HG03139 (cell line): ENCODE measurements around the gene RELL2.

Source experiments
- ATAC-seq: cut with Tn5 transposase; IDR thresholded peaks from one replicate; pipeline ENCODE4 v1.9.1; 2021; ENCODE audit not compliant: unreplicated experiment

RELL2 gene

GRCh38 chr5:141675672-141676071 lies 38.9 kb downstream of the RELL2 start:
- ATAC-seq = no peak

GRCh38 chr5:141677415-141677814 lies 40.6 kb downstream of the RELL2 start:
- no peak for ATAC-seq

GRCh38 chr5:141680178-141680577 lies 43.4 kb downstream of the RELL2 start:
- no peak for ATAC-seq

- ATAC-seq = no peak
Observed at GRCh38 chr5:141680751-141681201, 44.0 kb downstream of the RELL2 start.

- ATAC-seq = no peak
Observed at GRCh38 chr5:141681295-141681694, 44.5 kb downstream of the RELL2 start.

GRCh38 chr5:141681695-141682641 lies 45.2 kb downstream of the RELL2 start, which contains the start of gene ARAP3:
TSS of gene ARAP3 (minus strand) at chr5:141682230. CDS start at chr5:141680486, 1,744 bp downstream.
- ATAC-seq = no peak

- no peak for ATAC-seq
Observed at GRCh38 chr5:141683596-141684141, 46.9 kb downstream of the RELL2 start.

- no peak for ATAC-seq
Observed at GRCh38 chr5:141685591-141685990, 48.8 kb downstream of the RELL2 start.

- ATAC-seq = no peak
Observed at GRCh38 chr5:141686648-141687416, 50.0 kb downstream of the RELL2 start.
